Keratinocyte (primary cell): ENCODE data around the gene AHCYL2.

ENCODE experiments used
- EZH2 ChIP-seq: IDR thresholded peaks from one replicate; pipeline ENCODE4 v1.6.1; 2012; ENCODE audit warnings: inconsistent platforms, mild to moderate bottlenecking, low read length, moderate library complexity
- TF ChIP-seq, protein P1 (sequence below), 3 experiments: IDR thresholded peaks in 1 of 3; conservative IDR thresholded peaks in 1 of 3; optimal IDR thresholded peaks in 1 of 3; 2 replicates in 2 of 3; 3 replicates in 1 of 3; pipeline versions ENCODE3 to v1.5.1; 2011; ENCODE audit warnings: low read length in 3 of 3, mild to moderate bottlenecking in 3 of 3, moderate library complexity in 2 of 3, control low read depth in 1 of 3, inconsistent platforms in 1 of 3; ENCODE audit not compliant: insufficient read depth in 2 of 3; ENCODE audit errors: extremely low read depth in 1 of 3

DNA sequence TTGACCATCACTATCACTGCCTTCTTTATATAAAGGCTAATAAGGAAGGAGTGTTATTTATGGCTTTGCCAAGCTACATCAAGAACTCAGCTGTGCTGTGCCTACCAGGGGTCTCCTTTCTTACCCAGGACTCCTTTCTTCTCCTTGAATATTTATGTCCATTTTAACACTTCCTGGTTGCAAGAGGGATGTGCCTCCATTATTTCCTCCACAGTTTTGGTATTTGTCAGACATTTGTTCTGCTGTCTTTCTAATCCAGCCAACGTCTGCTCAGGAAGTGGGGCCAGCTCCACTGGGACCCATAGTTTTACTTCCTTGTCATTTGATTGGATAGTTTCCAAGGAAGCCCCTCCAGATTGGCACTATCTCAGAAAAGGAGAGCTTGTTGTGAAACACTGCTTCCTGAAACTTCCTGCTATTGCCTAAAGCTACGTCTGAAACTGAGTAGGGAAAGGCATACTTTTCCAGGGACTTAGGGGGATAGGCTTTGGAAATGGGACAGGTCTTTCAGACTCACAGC is 202.8 kb downstream of the AHCYL2 start:
- no peak for TF ChIP-seq EZH2
- TF ChIP-seq, protein P1, sequence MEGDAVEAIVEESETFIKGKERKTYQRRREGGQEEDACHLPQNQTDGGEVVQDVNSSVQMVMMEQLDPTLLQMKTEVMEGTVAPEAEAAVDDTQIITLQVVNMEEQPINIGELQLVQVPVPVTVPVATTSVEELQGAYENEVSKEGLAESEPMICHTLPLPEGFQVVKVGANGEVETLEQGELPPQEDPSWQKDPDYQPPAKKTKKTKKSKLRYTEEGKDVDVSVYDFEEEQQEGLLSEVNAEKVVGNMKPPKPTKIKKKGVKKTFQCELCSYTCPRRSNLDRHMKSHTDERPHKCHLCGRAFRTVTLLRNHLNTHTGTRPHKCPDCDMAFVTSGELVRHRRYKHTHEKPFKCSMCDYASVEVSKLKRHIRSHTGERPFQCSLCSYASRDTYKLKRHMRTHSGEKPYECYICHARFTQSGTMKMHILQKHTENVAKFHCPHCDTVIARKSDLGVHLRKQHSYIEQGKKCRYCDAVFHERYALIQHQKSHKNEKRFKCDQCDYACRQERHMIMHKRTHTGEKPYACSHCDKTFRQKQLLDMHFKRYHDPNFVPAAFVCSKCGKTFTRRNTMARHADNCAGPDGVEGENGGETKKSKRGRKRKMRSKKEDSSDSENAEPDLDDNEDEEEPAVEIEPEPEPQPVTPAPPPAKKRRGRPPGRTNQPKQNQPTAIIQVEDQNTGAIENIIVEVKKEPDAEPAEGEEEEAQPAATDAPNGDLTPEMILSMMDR (optimal IDR thresholded peaks at IDR 0.05 in 1 of 3, IDR thresholded peaks at IDR 0.05 in 1 of 3, conservative IDR thresholded peaks at IDR 0.05 in 1 of 3; ENCODE audit: extremely low read depth in 1 of 3, insufficient read depth in 2 of 3, low read length in 3 of 3) = no peak
